HepG2 (cell line): ENCODE data around the gene ZNF655. TPM values are rescaled to one million over a fixed set of nuclear protein-coding genes. Genes with fewer than 3 reads are reported as not detected.

Source experiments
- ATAC-seq: fragments of 200-7000 bp; cut with Tn5 transposase; 3 replicates; pipeline ENCODE4 v1.9.1; 2020; ENCODE audit warnings: mild to moderate bottlenecking, moderate library complexity
- BruUV-seq: library from RNA; stranded (reverse); fragments of 400-500 nt; replicated peaks from 2 replicates; lab custom pipeline; 2021; lab: Mats Ljungman, UMichigan
- CTCF ChIA-PET: fragments of 300-600 bp; formaldehyde crosslinking; extraction: SDS; loops from one replicate; lab custom pipeline; 2021; ENCODE audit warnings: low total read pairs, inconsistent platforms, low intra/inter-chr PET ratio; lab: Yijun Ruan, JAX
- POLR2A ChIA-PET: fragments of 350-600 bp; sonication (Branson Sonifier 250); formaldehyde crosslinking; loops from one replicate; lab custom pipeline; 2020; ENCODE audit warnings: antibody characterized with exemption, inconsistent platforms; lab: Yijun Ruan, JAX
- DNase-seq: peaks from one replicate; pipeline ENCODE4 v3.0.0-alpha.2; 2015; ENCODE audit warnings: low spot score
- FAIRE-seq: peaks from 3 replicates; lab custom pipeline; 2011; peaks lifted over from hg19 to GRCh38; lab: Jason Lieb, UNC
- H2AFZ ChIP-seq: one replicate; pipeline ENCODE4 v1.6.1; 2011; ENCODE audit warnings: low read length, inconsistent platforms
- H3K27ac ChIP-seq: fragments of 300-600 bp; 3 replicates; pipeline ENCODE4 v1.8.0; 2011; ENCODE audit warnings: mixed run types, mild to moderate bottlenecking, mixed read lengths, low read length, inconsistent platforms; ENCODE audit not compliant: insufficient read depth; ENCODE audit errors: extremely low read length
- H3K27me3 ChIP-seq, 2 experiments: fragments of 200-600 bp in 1 of 2; 2 replicates in 1 of 2; 3 replicates in 1 of 2; pipeline versions ENCODE4 v1.6.0 to v1.8.0; 2011; ENCODE audit warnings: low read length in 2 of 2, mild to moderate bottlenecking in 2 of 2, moderate library complexity in 2 of 2, inconsistent platforms in 1 of 2; ENCODE audit not compliant: insufficient read depth in 2 of 2, control insufficient read depth in 1 of 2
- H3K36me3 ChIP-seq, 2 experiments: fragments of 200-600 bp in 1 of 2; replicated peaks in 1 of 2; 2 replicates in 1 of 2; 3 replicates in 1 of 2; pipeline versions ENCODE4 v1.5.1 to v1.8.0; 2011; ENCODE audit warnings: low read length in 2 of 2, inconsistent platforms in 1 of 2; ENCODE audit not compliant: insufficient read depth in 2 of 2, control insufficient read depth in 1 of 2
- H3K4me1 ChIP-seq: 2 replicates; pipeline ENCODE4 v1.5.1; 2012; ENCODE audit warnings: low read length, inconsistent platforms; ENCODE audit not compliant: insufficient read depth
- H3K4me2 ChIP-seq: 2 replicates; pipeline ENCODE4 v1.6.0; 2011; ENCODE audit warnings: low read depth, low read length, inconsistent platforms
- H3K4me3 ChIP-seq, 3 experiments: fragments of 200-600 bp in 1 of 3; sonication (generic), shearing (Covaris generic) in 1 of 3; replicated peaks in 1 of 3; 2 replicates each; pipeline ENCODE4 v1.5.1; 2011 to 2016; ENCODE audit warnings: low read length in 3 of 3, inconsistent platforms in 2 of 3, low read depth in 2 of 3, mild to moderate bottlenecking in 2 of 3, control low read depth in 1 of 3, mixed read lengths in 1 of 3; ENCODE audit not compliant: insufficient read depth in 1 of 3
- H3K79me2 ChIP-seq: one replicate; pipeline ENCODE4 v1.6.1; 2011; ENCODE audit warnings: low read length, inconsistent platforms; ENCODE audit not compliant: insufficient read depth
- H3K9ac ChIP-seq: 2 replicates; pipeline ENCODE4 v1.6.0; 2011; ENCODE audit warnings: mild to moderate bottlenecking, low read depth, low read length, inconsistent platforms; ENCODE audit not compliant: insufficient read depth
- H3K9me3 ChIP-seq: 2 replicates; pipeline ENCODE4 v1.5.1; 2012; ENCODE audit warnings: mild to moderate bottlenecking, low read length
- H4K20me1 ChIP-seq: 2 replicates; pipeline ENCODE4 v1.6.0; 2011; ENCODE audit warnings: inconsistent platforms, mild to moderate bottlenecking, low read length, moderate library complexity; ENCODE audit not compliant: insufficient read depth
- ATAD3A ChIP-seq: sonication (generic); formaldehyde crosslinking; IDR thresholded peaks from 2 replicates; pipeline ENCODE4 v1.4.0; 2020; ENCODE audit warnings: missing genetic modification reagents
- CENPT ChIP-seq: sonication (generic); formaldehyde crosslinking; IDR thresholded peaks from 2 replicates; pipeline ENCODE4 v1.8.0; 2022; ENCODE audit warnings: low read depth, mild to moderate bottlenecking, moderate library complexity, missing genetic modification reagents
- CTCF ChIP-seq: sonication (generic); formaldehyde crosslinking; IDR thresholded peaks from 2 replicates; pipeline ENCODE4 v1.5.0; 2020; ENCODE audit warnings: mild to moderate bottlenecking, missing genetic modification reagents, moderate library complexity
- PBX3 ChIP-seq: sonication (generic); formaldehyde crosslinking; IDR thresholded peaks from 2 replicates; pipeline ENCODE4 v1.8.1; 2023; ENCODE audit warnings: missing genetic modification reagents, inconsistent platforms, borderline replicate concordance
- STAG1 ChIP-seq: sonication (generic); formaldehyde crosslinking; IDR thresholded peaks from 2 replicates; pipeline ENCODE4 v1.4.0; 2020; ENCODE audit warnings: missing genetic modification reagents
- ZNF224 ChIP-seq: sonication (generic); formaldehyde crosslinking; IDR thresholded peaks from 2 replicates; pipeline ENCODE4 v1.5.0; 2020; ENCODE audit warnings: mild to moderate bottlenecking, missing genetic modification reagents
- ZNF414 ChIP-seq: sonication (generic); formaldehyde crosslinking; IDR thresholded peaks from 2 replicates; pipeline ENCODE4 v1.5.0; 2020; ENCODE audit warnings: missing genetic modification reagents
- ZNF609 ChIP-seq: sonication (generic); formaldehyde crosslinking; IDR thresholded peaks from 2 replicates; pipeline ENCODE4 v1.4.0; 2020; ENCODE audit warnings: mild to moderate bottlenecking, missing genetic modification reagents, borderline replicate concordance
- WGBS: methylation state at CpG from one replicate; pipeline ENCODE4 v1.1.6; 2017; ENCODE audit warnings: low lambda C conversion rate; 5-methylcytosine and 5-hydroxymethylcytosine counted together
- in situ Hi-C: cut with HindIII; loops from 2 replicates; pipeline ENCODE4 v1.10.0; 2017; ENCODE audit warnings: low pct_unique_long_range_greater_than_20kb; ENCODE audit not compliant: extremely low pct_ligation_motif_present
- intact Hi-C: fragments of 100-400 bp; cut with micrococcal nuclease; formaldehyde crosslinking; loops from one replicate; pipeline ENCODE4 v1.10.0; 2022; ENCODE audit not compliant: unreplicated experiment
- polyA plus RNA-seq, 8 experiments: library from polyadenylated mRNA; depleted of rRNA in 3 of 8; stranded (reverse) in 7 of 8; unstranded in 1 of 8; fragments of >200 nt; fragmentation: Illumina TruSeq in 4 of 8; extraction: Trizol in 4 of 8; gene quantifications; 2 replicates each; pipeline versions ENCODE4 v1.2.1 to v1.2.3, GENCODE V29; 2011 to 2016; ENCODE audit warnings: low read depth in 4 of 8, missing spikeins in 1 of 8, mixed read lengths in 1 of 8; ENCODE audit not compliant: insufficient read depth in 1 of 8
- total RNA-seq, 5 experiments: library from RNA; depleted of rRNA; stranded (reverse); fragments of >200 nt; fragmentation: Illumina TruSeq; extraction: Trizol; gene quantifications; 2 replicates each; pipeline ENCODE4 v1.2.3, GENCODE V29; 2016; ENCODE audit warnings: low read depth in 1 of 5

The ZNF655 gene
- total and polyA plus RNA-seq, 2 of the 13 experiments (the other 11 are each of a cell fraction or from before 2014, with no cell fraction given) = 53.4 to 75.6 TPM

GRCh38 chr7:99622596-99622995 is 64.2 kb downstream of the ZNF655 start:
- H3K79me2 ChIP-seq = peaks cover 19% of the 10 kb centered on the region
- peak; percentile 18; the same call in 1 of the 2 replicates for TF ChIP-seq STAG1 (CRISPR knock-in tag)
- TF ChIP-seq ZNF414 (CRISPR knock-in tag) = no peak
- no peak for TF ChIP-seq ATAD3A (CRISPR knock-in tag)
- TF ChIP-seq CTCF = peak; percentile 36
- peaks cover 48 to 90% of the 10 kb centered on the region in 2 experiments for H3K36me3 ChIP-seq
- BruUV-seq = no TSS peak
- no peak overlapping the region for H3K4me2 ChIP-seq
- DNase-seq (no peak), ATAC-seq (no peak), FAIRE-seq (no peak)
- H3K27ac ChIP-seq = no peak overlapping the region
- POLR2A ChIA-PET = interaction anchor here (1.5 kb wide), 1 partner anchor 9 kb away, joined by 5 read pairs; no protein-coding TSS in a partner anchor
- CTCF ChIA-PET = no interaction called here
- WGBS = 94% methylated on average over 10 of the region's 10 CpGs
- H2AFZ ChIP-seq = no peak overlapping the region
- no peaks in the 10 kb centered on the region for H3K27me3 ChIP-seq
- no peak overlapping the region for H3K9ac ChIP-seq
- no peaks in the 10 kb centered on the region for H3K9me3 ChIP-seq
- intact Hi-C loops (no loop called here), in situ Hi-C loops (no loop called here)
- H3K4me3 ChIP-seq = no peak overlapping the region
- H3K4me1 ChIP-seq = peaks cover 14% of the 10 kb centered on the region
- no peaks in the 10 kb centered on the region for H4K20me1 ChIP-seq

- no peaks in the 10 kb centered on the region for H3K27me3 ChIP-seq
- H3K79me2 ChIP-seq = peaks cover 13% of the 10 kb centered on the region
- intact Hi-C loops (no loop called here), in situ Hi-C loops (no loop called here)
- ChIA-PET POLR2A (no interaction called here), CTCF (no interaction called here)
- peaks cover 51 to 95% of the 10 kb centered on the region in 2 experiments for H3K36me3 ChIP-seq
- no peak for ATAC-seq
- no peak overlapping the region for H2AFZ ChIP-seq
- peaks cover 8% of the 10 kb centered on the region for H3K4me1 ChIP-seq
- no peaks in the 10 kb centered on the region for H4K20me1 ChIP-seq
- WGBS = 94% methylated on average over 7 of the region's 7 CpGs
- H3K27ac ChIP-seq = no peak overlapping the region
- no peak for FAIRE-seq
- H3K9me3 ChIP-seq = no peaks in the 10 kb centered on the region
- no peak for DNase-seq
- no TSS peak for BruUV-seq
- H3K4me2 ChIP-seq = no peak overlapping the region
- no peak overlapping the region for H3K9ac ChIP-seq
- H3K4me3 ChIP-seq = no peak overlapping the region
- TF ChIP-seq PBX3 (no peak), ZNF609 (CRISPR knock-in tag) (no peak), CENPT (CRISPR knock-in tag) (no peak), ZNF224 (no peak)
Measured at GRCh38 chr7:99623091-99623693, 64.8 kb downstream of the ZNF655 start.
